Loucy (cell line): ENCODE measurements around the gene BCL11B.

Experiments used
- H2AFZ ChIP-seq: fragments of 200-600 bp; sonication (generic); 2 replicates; pipeline ENCODE4 v1.6.0; 2016; ENCODE audit warnings: antibody characterized with exemption, mild to moderate bottlenecking, low read length, moderate library complexity
- H3F3A ChIP-seq: fragments of 200-600 bp; 2 replicates; pipeline ENCODE4 v1.6.0; 2016; ENCODE audit warnings: antibody characterized with exemption, low read depth, mild to moderate bottlenecking
- H3K27me3 ChIP-seq: fragments of 200-600 bp; sonication (generic); 2 replicates; pipeline ENCODE4 v1.6.1; 2014; ENCODE audit warnings: low read length, mild to moderate bottlenecking; ENCODE audit not compliant: insufficient read depth, poor library complexity, severe bottlenecking
- H3K36me3 ChIP-seq: fragments of 200-600 bp; sonication (generic); 2 replicates; pipeline ENCODE4 v1.6.1; 2016; ENCODE audit warnings: low read length; ENCODE audit not compliant: insufficient read depth
- H3K4me1 ChIP-seq: fragments of 200-600 bp; sonication (generic); 2 replicates; pipeline ENCODE4 v1.5.1; 2014; ENCODE audit warnings: low read length, mild to moderate bottlenecking; ENCODE audit not compliant: insufficient read depth, poor library complexity, severe bottlenecking
- H3K4me2 ChIP-seq: fragments of 200-600 bp; sonication (generic); 2 replicates; pipeline ENCODE4 v1.6.0; 2014; ENCODE audit warnings: antibody characterized with exemption, low read length, low read depth, mild to moderate bottlenecking; ENCODE audit not compliant: poor library complexity, severe bottlenecking
- H3K4me3 ChIP-seq: fragments of 200-600 bp; sonication (generic); 2 replicates; pipeline ENCODE4 v1.5.1; 2014; ENCODE audit warnings: low read length, mild to moderate bottlenecking, mixed read lengths; ENCODE audit not compliant: poor library complexity, severe bottlenecking
- H3K79me2 ChIP-seq: fragments of 200-600 bp; sonication (generic); 2 replicates; pipeline ENCODE4 v1.6.1; 2014; ENCODE audit warnings: low read length; ENCODE audit not compliant: insufficient read depth
- H3K9ac ChIP-seq: fragments of 200-600 bp; sonication (generic); 2 replicates; pipeline ENCODE4 v1.6.0; 2014; ENCODE audit warnings: mild to moderate bottlenecking, low read depth, low read length, moderate library complexity; ENCODE audit not compliant: poor library complexity, severe bottlenecking
- H3K9me2 ChIP-seq: fragments of 200-600 bp; sonication (generic); replicated peaks from 2 replicates; pipeline ENCODE4 v1.6.1; 2016; ENCODE audit warnings: low read depth, low read length, mixed read lengths
- H3K9me3 ChIP-seq: fragments of 200-600 bp; sonication (generic); 2 replicates; pipeline ENCODE4 v1.6.1; 2014; ENCODE audit warnings: mild to moderate bottlenecking, antibody characterized with exemption, low read length, low read depth; ENCODE audit not compliant: insufficient read depth
- H4K20me1 ChIP-seq: fragments of 200-600 bp; sonication (generic); 2 replicates; pipeline ENCODE4 v1.6.0; 2014; ENCODE audit warnings: antibody characterized with exemption, low read length, mild to moderate bottlenecking; ENCODE audit not compliant: insufficient read depth, poor library complexity, severe bottlenecking
- EZH2phosphoT487 ChIP-seq: fragments of 200-600 bp; IDR thresholded peaks from 2 replicates; pipeline ENCODE4 v1.6.1; 2018; ENCODE audit warnings: antibody characterized with exemption, mild to moderate bottlenecking, moderate library complexity, borderline replicate concordance
- TF ChIP-seq, protein P1 (sequence below): fragments of 200-600 bp; sonication (generic); conservative IDR thresholded peaks from 2 replicates; pipeline ENCODE4 v1.5.1; 2014; ENCODE audit warnings: mild to moderate bottlenecking, antibody characterized with exemption, low read length

The BCL11B gene

DNA sequence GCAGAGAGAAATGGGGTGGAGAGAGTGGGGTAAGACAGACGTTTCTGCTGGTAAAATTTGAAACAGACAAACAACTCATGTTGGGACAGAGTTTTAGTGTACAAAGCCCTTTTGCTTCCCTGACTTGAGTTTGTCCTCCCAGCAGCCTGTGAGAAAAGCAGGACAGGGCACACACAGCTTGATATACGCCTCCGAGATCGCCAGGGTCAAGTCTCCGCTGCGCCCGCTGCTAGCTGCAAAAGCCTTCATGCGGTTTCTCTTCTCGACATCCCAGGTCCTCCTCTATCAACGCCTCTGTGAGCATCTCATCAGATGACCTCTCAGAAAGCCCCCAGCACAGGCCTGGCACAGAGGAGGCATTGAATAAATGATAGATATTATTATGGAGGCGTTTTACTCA is 9.4 kb upstream of the BCL11B start:
- no peak overlapping the region for H3K4me3 ChIP-seq

DNA sequence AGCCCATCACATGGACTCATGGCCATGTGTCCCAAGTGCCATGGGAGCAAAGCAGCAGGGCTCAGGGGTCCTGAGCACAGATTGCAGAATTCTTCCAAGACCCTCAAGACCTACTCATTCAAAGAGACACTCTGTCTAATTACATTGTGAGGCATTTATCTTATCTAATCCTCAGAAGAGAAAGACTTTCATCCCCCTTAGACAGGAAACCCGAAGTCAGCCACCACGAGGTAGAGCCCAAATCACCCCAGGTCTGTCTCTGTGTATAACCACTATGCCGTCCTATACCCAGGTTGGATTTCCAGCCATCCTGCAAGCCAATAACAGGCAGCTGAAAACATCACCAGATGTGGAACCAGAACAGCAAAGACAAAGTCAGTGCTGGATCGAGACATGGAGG is 8.9 kb upstream of the BCL11B start:
- Histone ChIP-seq H3F3A (peaks cover 1% of the 10 kb centered on the region; the same call in 1 of the 2 replicates), H2AFZ (0 out of 2 replicates have a peak overlapping the region, but pooled peaks have one; percentile 65), H4K20me1 (no peaks in the 10 kb centered on the region), H3K4me1 (no peaks in the 10 kb centered on the region), H3K4me3 (no peak overlapping the region), H3K9me2 (no peaks in the 10 kb centered on the region), H3K9me3 (no peaks in the 10 kb centered on the region), H3K4me2 (no peak overlapping the region), H3K79me2 (no peaks in the 10 kb centered on the region), H3K27me3 (no peaks in the 10 kb centered on the region), H3K9ac (no peak overlapping the region), H3K36me3 (no peaks in the 10 kb centered on the region)
- TF ChIP-seq EZH2phosphoT487, result no peak
- TF ChIP-seq, protein P1, sequence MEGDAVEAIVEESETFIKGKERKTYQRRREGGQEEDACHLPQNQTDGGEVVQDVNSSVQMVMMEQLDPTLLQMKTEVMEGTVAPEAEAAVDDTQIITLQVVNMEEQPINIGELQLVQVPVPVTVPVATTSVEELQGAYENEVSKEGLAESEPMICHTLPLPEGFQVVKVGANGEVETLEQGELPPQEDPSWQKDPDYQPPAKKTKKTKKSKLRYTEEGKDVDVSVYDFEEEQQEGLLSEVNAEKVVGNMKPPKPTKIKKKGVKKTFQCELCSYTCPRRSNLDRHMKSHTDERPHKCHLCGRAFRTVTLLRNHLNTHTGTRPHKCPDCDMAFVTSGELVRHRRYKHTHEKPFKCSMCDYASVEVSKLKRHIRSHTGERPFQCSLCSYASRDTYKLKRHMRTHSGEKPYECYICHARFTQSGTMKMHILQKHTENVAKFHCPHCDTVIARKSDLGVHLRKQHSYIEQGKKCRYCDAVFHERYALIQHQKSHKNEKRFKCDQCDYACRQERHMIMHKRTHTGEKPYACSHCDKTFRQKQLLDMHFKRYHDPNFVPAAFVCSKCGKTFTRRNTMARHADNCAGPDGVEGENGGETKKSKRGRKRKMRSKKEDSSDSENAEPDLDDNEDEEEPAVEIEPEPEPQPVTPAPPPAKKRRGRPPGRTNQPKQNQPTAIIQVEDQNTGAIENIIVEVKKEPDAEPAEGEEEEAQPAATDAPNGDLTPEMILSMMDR, result no peak

More for the DNA sequence above, 9.4 kb upstream of the BCL11B start:
- no peak for TF ChIP-seq EZH2phosphoT487
- TF ChIP-seq, protein P1, result no peak
- Histone ChIP-seq H3K36me3 (no peaks in the 10 kb centered on the region), H3K4me1 (no peaks in the 10 kb centered on the region), H3K9ac (no peak overlapping the region), H4K20me1 (no peaks in the 10 kb centered on the region), H2AFZ (0 out of 2 replicates have a peak overlapping the region, but pooled peaks have one; percentile 65), H3F3A (no peaks in the 10 kb centered on the region), H3K9me3 (no peaks in the 10 kb centered on the region), H3K9me2 (no peaks in the 10 kb centered on the region), H3K4me2 (no peak overlapping the region), H3K79me2 (no peaks in the 10 kb centered on the region), H3K27me3 (no peaks in the 10 kb centered on the region)

DNA sequence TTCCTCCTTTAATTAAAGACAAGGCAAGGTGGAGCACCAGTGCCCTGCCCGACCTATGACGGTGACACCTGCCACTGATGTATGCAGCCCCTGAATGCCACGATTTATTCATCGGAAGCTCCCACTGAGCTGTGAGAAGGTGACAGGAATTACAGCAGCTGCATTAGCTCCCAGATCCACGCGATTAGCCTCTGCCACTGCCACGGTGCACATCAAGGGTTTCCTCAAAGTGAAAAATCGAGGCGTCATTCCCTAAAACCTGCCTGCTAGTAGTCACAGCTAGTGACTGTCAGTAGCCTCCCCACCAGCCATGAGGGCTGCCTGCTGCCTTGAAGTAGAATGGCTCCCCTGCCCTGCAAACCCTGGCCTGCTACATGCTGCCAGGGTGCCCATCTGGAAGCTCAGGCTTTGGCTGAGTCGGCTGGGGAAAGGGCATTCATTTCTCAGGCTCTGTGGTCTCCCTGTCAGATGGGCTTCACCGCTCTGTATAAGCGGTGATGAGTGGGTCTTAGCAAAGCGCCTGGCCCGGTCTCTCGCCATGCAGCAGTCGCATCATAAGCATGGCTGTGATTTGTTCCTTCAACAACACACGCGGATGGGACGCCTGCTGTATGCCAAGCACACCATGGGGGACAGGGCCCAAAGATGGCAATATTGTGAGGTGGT is 8.2 kb upstream of the BCL11B start:
- no peaks in the 10 kb centered on the region for H3K79me2 ChIP-seq
- no peaks in the 10 kb centered on the region for H3K27me3 ChIP-seq
- no peak overlapping the region for H3K9ac ChIP-seq
- H3K9me2 ChIP-seq, result no peaks in the 10 kb centered on the region
- no peak overlapping the region for H3K4me2 ChIP-seq
- no peak overlapping the region for H2AFZ ChIP-seq
- H4K20me1 ChIP-seq, result no peaks in the 10 kb centered on the region
- no peaks in the 10 kb centered on the region for H3K36me3 ChIP-seq
- H3K9me3 ChIP-seq, result no peaks in the 10 kb centered on the region
- TF ChIP-seq, protein P1, result no peak
- TF ChIP-seq EZH2phosphoT487, result no peak
- no peak overlapping the region for H3K4me3 ChIP-seq
- H3K4me1 ChIP-seq, result no peaks in the 10 kb centered on the region
- H3F3A ChIP-seq, result peaks cover 6% of the 10 kb centered on the region; the same call in 1 of the 2 replicates
